Neural progenitor cell (in vitro differentiated cells): ENCODE data around the gene FBXW11.

Source experiments
- EZH2 ChIP-seq: fragments of 200-600 bp; sonication (generic); IDR thresholded peaks from 2 replicates; pipeline ENCODE4 v1.6.1; 2017; ENCODE audit warnings: antibody characterized with exemption, mild to moderate bottlenecking, moderate library complexity
- EZH2phosphoT487 ChIP-seq: fragments of 200-600 bp; sonication (generic); IDR thresholded peaks from 2 replicates; pipeline ENCODE4 v1.6.1; 2017; ENCODE audit warnings: antibody characterized with exemption
- TF ChIP-seq, protein P1 (sequence below): fragments of 200-600 bp; sonication (generic); IDR thresholded peaks from 2 replicates; pipeline ENCODE4 v1.5.1; 2017; ENCODE audit warnings: antibody characterized with exemption, mild to moderate bottlenecking

GRCh38 chr5:171872666-171873065 is 133.8 kb downstream of the FBXW11 start:
- TF ChIP-seq, protein P1, sequence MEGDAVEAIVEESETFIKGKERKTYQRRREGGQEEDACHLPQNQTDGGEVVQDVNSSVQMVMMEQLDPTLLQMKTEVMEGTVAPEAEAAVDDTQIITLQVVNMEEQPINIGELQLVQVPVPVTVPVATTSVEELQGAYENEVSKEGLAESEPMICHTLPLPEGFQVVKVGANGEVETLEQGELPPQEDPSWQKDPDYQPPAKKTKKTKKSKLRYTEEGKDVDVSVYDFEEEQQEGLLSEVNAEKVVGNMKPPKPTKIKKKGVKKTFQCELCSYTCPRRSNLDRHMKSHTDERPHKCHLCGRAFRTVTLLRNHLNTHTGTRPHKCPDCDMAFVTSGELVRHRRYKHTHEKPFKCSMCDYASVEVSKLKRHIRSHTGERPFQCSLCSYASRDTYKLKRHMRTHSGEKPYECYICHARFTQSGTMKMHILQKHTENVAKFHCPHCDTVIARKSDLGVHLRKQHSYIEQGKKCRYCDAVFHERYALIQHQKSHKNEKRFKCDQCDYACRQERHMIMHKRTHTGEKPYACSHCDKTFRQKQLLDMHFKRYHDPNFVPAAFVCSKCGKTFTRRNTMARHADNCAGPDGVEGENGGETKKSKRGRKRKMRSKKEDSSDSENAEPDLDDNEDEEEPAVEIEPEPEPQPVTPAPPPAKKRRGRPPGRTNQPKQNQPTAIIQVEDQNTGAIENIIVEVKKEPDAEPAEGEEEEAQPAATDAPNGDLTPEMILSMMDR = no peak
- TF ChIP-seq EZH2 (no peak), EZH2phosphoT487 (no peak)
